T-helper 22 cell (primary cell): Measurements from ENCODE around the gene ZCCHC4.

Experiments
- DNase-seq: peaks from one replicate; pipeline ENCODE4 v3.0.0-alpha.2; 2020; ENCODE audit warnings: low read depth

The ZCCHC4 gene

DNA sequence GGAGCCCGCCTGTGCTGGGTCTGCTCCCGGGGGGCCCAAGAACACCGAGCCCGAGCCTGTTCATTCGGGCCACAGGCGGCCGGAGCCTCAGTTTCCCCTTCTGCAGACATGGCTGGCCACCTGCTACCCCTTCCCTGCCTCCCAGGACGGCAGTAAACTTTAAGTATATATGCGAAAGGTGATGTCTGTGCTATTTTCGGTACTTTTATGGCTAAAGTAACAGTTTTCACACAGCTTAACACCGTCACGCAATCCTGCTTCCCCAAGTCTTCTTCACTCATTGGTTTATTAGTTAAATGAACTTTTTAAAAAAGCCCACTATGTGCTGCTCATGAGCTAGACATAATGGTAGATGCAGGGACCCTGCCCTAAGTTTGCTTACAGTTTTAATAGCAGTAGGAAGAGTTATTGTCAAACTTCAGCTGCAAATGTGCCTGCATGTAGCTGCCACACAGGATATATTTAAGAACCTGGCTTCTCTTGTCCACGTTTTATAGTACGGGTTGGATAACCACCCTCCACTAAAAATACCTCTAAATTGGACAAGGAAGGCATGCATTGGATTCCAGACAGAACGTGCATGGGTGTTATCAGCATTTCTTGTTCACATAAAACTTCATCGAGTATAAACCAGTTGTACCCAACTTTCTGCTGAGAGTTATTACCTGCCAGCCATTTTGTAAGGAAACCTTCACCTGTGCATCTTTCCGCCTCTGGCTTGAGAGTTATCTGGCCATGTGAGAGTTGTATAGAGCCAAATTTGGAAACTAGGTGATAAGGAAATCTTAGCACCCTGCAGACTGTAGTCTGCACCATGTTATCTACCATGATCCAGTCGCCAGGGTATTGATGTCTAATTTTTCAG is 65.2 kb downstream of the ZCCHC4 start:
- no peak for DNase-seq

DNA sequence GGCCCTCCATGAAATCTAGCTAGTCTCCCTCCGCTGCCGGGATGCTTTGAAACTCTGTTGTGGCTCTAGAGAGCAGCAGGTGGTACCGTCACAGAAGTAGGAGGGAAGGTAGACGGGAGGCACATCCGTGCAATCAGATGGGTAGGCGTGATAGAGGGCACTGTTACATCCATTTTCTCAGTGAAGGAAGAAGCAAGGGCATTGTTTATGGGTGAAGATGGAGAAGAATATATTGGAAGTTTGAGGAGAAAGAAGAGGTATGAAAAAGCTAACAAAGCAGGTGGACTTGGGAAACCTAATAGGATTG is 65.8 kb downstream of the ZCCHC4 start:
- DNase-seq, result no peak

DNA sequence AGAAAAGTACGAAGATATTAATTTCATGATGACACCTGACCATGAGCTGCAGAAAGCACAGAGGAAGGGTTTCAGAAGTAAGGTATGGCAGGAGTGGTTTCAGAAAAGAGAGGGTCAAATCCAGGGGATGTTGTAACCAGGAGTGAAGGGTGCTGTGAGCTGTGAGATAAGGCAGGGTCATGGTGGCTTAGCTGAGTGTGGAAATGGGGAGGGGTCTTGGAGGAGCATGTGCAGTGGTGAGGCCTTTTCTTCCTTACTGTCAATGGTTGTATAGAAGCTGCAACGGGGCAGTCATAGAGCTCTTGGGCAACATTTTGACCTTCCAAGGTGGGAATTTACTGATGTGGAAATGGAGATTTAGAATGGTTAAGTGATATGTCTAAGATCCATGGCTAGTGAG is 67.0 kb downstream of the ZCCHC4 start:
- no peak for DNase-seq

DNA sequence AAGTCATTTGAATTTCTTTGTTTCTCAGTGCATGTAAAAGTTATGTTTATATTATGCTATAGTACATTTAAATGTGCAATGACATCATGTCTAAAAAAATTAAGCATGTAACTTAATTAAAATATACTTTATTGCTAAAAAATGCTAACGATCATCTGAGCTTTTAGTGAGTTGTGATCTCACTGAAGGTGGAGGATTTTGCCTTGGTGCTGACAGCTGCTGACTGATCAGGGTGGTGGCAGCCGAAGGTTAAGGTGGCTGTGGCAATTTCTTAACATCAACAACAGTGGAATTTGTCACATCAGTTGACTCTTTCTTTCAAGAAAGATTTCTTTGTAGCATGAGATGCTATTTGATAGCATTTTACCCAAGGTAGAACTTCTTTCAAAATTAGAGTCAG is 71.1 kb downstream of the ZCCHC4 start:
- no peak for DNase-seq

DNA sequence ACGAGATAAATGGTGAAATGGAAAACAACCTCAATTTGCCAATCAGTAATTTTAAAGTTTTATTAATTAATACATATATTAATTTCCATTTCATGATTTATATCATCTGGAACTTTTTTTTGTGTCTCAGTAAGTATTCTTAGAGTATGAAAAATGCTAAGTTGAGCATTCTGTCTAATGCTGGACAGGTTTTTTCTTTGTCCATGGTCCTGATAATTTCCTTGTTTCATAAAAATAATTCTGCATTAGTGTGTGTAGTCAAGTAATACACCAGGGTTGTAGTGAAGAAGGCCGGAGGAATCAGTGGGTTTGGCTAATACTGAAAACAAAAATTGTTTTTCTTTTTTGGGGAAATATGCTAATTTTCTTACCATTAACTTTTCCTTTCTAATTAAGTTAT is 74.4 kb downstream of the ZCCHC4 start:
- no peak for DNase-seq

DNA sequence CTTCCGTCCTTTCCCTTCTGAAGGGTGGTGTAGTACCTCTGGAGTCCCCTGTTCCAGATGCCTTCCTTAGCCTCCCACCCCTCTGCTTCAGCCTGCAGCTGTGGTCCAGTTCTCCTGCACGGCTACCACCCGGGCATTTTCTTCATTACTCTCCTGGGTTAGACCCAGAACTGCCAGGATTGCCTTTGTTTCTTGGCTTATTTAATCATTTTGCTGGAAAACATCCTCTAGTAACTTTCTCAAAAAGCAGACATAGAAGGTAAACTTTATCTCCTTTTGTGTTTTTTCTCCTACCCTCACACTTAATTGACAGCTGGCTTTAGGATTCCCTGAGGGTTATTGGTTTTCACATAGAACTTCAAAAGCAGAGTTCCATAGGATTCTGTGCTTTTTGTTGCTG is 84.7 kb downstream of the ZCCHC4 start:
- no peak for DNase-seq

DNA sequence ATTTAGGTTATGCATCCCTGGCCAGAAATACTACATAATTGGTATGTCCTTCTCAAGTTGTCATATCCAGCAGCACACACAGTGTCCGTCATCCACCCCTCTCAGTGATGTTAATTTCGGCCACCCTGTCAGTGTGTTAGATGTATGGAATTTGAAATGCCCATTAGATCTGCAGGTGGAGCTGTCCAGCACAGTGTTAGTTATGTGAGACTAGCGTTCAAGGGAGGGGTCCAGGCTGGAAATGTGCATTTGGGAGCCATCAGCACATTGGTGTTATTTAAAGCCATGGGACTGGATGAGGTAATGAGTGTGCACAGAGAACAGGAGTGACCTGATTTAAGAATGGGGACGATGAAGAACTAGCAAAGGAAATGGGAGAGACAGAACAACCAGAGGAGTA is 86.9 kb downstream of the ZCCHC4 start:
- no peak for DNase-seq

DNA sequence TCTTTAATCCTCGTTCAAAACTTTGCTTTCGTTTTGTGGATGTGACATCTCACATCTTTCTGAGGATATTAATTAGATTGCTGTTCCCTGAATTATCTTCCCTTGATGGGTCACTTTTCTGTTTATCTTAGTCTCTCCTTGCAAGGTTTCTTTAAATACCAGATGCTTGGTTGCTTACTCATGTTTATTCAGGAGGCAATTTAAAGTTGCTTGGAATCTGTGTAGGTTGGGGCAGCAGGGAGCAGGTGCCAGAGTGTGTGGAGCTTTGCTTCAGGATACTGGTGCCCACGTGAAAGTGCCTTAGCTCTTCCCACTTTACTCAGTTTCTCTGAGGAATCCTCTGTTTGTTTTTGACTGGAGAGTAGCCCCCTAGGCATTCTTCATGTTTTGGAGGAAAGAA is 88.5 kb downstream of the ZCCHC4 start:
- DNase-seq, result no peak

DNA sequence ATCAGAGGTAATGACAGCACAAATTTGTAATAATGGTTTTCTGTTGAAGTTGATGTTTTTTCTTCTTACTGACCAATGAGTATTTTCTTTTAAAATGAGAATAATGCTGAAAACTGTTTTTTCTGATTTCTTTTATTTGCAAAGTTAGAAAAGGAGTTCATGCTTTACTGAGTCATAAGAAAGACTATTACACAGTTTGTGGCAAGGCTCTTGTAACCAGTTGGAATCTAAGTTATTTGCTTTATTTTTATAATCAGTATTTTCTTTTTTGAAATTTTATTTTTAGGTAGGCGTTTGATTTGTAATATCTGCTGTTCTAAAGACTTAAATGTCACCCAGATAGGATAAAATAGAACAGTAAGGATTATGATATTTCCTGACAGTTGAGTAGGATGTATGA is 89.9 kb downstream of the ZCCHC4 start:
- no peak for DNase-seq

DNA sequence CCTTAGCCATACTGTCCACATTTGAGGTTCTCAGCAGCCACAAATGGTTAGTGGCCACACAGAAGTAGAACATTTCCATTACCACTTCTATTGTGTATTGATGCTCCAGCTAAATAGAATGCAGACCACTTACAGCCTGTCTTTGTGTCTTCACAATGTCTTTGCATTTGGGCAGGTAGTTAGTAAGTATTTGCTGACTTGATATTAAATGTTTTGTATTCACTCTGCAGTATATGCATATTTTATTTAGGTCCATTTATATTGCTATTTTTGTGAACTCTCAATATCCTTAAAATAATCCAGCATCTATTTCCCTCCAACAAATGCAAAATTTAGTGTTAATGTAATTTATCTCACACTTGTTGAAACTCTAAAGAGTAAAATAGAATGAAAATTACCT is 91.1 kb downstream of the ZCCHC4 start:
- DNase-seq, result no peak

DNA sequence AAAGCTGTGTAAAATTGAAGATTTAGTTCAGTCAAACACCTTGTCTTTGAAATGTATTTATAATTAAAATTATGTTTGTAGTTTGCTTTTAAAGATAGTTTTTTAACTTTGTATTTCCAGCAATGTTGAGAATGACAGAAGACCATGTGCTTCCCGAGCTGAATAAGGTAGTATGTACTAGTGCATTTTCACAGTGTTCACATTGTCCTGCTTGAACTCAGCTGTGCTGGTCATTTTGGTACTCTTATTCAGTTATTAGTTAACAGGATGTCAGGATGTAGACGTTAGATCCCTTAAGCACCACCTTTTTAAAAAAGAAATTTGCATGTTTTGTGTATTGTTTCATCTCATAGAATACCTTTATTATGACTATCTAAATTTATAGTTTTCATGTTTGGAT is 92.9 kb downstream of the ZCCHC4 start:
- no peak for DNase-seq

DNA sequence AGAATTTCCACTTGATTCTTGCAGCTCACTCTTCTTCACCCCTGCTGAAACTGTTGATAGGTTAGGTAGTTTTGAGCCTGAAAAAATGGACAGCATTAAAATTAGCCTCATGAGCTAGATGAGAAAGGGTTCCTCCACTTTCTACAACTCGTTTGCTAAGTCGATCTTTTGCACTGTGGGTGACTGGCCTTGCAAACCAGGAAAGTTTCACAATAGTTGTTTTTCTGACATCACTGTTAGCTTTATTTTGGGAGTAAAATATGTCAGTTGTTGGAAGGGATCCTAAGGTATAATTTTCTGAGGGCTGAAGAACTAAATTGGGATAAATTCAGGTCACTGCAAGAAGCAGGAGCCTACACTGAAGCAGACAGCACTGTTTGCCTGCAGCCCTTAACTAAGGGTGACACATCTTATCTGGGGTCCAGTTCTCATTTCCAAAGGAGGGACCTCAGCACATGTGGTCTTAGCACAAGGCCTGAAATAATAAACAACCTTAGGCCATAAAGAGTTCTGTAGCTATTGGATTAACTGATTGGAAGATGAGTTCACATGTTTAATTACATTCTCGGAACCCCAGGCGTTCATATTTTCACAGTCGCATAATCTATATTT is 93.6 kb downstream of the ZCCHC4 start:
- no peak for DNase-seq

DNA sequence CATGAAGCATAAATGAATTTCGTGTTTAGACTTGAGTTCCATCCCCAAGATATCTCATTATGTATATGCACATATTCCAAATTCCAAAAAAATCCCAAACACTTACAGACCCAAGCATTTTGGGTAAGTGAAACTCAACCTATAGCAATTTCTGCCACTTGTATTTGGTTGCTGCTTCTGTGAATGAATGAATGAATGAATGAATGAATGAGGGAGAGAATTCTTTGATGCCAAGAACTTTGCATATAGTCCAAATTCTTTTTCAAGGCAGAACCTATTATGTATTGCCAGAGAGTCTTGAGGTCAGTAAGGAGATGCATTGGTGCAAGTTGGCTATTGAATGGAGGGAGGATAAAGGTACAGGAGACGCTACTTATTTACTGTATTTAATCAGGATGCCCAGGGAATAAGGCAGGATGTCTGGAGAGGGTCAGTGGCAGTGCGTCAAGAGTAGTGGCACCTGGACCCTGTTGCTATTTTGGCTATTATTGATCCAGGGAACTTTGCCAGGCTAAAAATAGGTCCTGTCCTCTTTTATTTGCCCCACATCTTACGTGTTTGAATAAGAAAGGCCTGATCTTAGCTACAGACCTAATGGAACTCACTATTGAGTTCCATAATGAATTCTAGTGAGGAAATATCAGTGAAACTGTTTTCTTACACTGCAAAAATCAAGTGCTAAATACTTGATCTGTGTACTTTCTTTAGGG is 98.4 kb downstream of the ZCCHC4 start:
- no peak for DNase-seq

DNA sequence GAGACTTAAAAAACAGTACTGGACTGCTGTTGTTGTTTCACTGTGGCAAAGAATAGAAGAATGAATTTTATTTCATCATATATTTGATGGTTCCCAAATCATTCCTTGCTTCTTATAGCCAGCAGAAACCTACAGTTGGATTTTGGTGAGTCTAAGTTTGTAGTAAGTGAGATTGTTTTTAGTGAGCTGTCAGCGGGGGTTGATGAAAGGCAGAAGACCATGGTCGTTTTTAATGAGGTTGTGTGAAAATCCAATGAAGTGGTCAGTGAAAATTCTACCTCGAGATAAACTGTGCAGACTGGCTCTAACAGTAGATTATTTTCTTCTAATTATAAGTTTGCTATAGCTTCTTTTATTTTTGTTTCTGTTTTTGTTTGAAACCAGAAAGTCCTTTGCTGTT is 100.7 kb downstream of the ZCCHC4 start:
- DNase-seq, result no peak

DNA sequence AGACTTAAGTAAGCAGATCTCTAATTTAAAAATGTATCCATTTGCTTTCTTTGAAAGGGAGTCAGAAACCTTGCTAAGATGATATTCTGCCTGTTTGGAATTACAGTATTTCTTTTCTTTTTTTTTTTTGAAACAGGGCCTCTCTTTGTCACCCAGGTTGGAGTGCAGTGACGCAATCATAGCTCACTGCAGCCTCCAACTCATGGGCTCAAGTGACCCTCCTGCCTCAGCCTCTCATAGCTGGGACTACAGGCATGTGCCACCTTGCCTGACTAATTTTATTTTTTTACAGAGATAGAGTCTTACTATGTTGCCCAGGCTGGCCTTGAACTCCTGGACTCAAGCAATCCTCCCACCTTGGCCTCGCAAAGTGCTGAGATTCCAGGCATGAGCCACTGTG is 104.4 kb downstream of the ZCCHC4 start:
- no peak for DNase-seq
